Neuronal stem cell (in vitro differentiated cells): ENCODE results near the gene MYO1E.

Source experiments
- DNase-seq: peaks from one replicate; pipeline ENCODE4 v3.0.0-alpha.2; 2013; ENCODE audit warnings: low spot score
- H2AFZ ChIP-seq: one replicate; pipeline ENCODE4 v1.6.1; 2013; ENCODE audit warnings: mild to moderate bottlenecking, low read length, inconsistent platforms
- H2AK5ac ChIP-seq: 2 replicates; pipeline ENCODE4 v1.6.1; 2013; ENCODE audit warnings: low read depth, mild to moderate bottlenecking, inconsistent platforms, low read length, moderate library complexity, mixed read lengths
- H2BK120ac ChIP-seq: 2 replicates; pipeline ENCODE4 v1.6.1; 2013; ENCODE audit warnings: low read depth, mild to moderate bottlenecking, inconsistent platforms, low read length, moderate library complexity, mixed read lengths
- H2BK12ac ChIP-seq: one replicate; pipeline ENCODE4 v1.6.1; 2013; ENCODE audit warnings: low read length, inconsistent platforms
- H2BK15ac ChIP-seq: 2 replicates; pipeline ENCODE4 v1.6.1; 2013; ENCODE audit warnings: mild to moderate bottlenecking, low read length, inconsistent platforms, mixed read lengths
- H2BK5ac ChIP-seq: one replicate; pipeline ENCODE4 v1.6.1; 2013; ENCODE audit warnings: inconsistent platforms, mild to moderate bottlenecking, low read length, moderate library complexity
- H3K14ac ChIP-seq: one replicate; pipeline ENCODE4 v1.6.1; 2013; ENCODE audit warnings: low read length, inconsistent platforms
- H3K18ac ChIP-seq: 2 replicates; pipeline ENCODE4 v1.6.1; 2013; ENCODE audit warnings: low read length, inconsistent platforms
- H3K23ac ChIP-seq: 2 replicates; pipeline ENCODE4 v1.6.1; 2013; ENCODE audit warnings: low read depth, mild to moderate bottlenecking, mixed read lengths, low read length, inconsistent platforms; ENCODE audit not compliant: poor library complexity
- H3K27ac ChIP-seq: replicated peaks from 3 replicates; pipeline ENCODE4 v1.5.1; 2013; ENCODE audit warnings: low read length, inconsistent platforms
- H3K27me3 ChIP-seq, 3 experiments: 2 replicates each; pipeline ENCODE4 v1.6.1; 2013; ENCODE audit warnings: low read length in 3 of 3, mild to moderate bottlenecking in 2 of 3, inconsistent platforms in 1 of 3, low read depth in 1 of 3, mixed read lengths in 1 of 3, moderate library complexity in 1 of 3; ENCODE audit not compliant: control insufficient read depth in 3 of 3, insufficient read depth in 3 of 3
- H3K36me3 ChIP-seq, 2 donors: replicated peaks in 1 of 2; 2 replicates each; pipeline ENCODE4 v1.6.1; 2013; ENCODE audit warnings: low read length in 2 of 2; ENCODE audit not compliant: control insufficient read depth in 2 of 2, insufficient read depth in 2 of 2
- H3K4ac ChIP-seq: 2 replicates; pipeline ENCODE4 v1.6.1; 2013; ENCODE audit warnings: inconsistent platforms, mild to moderate bottlenecking, low read length, moderate library complexity
- H3K4me1 ChIP-seq, 2 donors: 1 replicate in 1 of 2; 2 replicates in 1 of 2; pipeline ENCODE4 v1.6.1; 2013; ENCODE audit warnings: low read length in 2 of 2, low read depth in 1 of 2; ENCODE audit not compliant: control insufficient read depth in 2 of 2, insufficient read depth in 1 of 2
- H3K4me2 ChIP-seq: one replicate; pipeline ENCODE4 v1.6.1; 2013; ENCODE audit warnings: mild to moderate bottlenecking, low read length, inconsistent platforms; ENCODE audit not compliant: insufficient read depth, poor library complexity, severe bottlenecking
- H3K4me3 ChIP-seq, 2 donors: 2 replicates each; pipeline ENCODE4 v1.5.1; 2013; ENCODE audit warnings: low read length in 2 of 2, mild to moderate bottlenecking in 2 of 2, inconsistent platforms in 1 of 2, moderate library complexity in 1 of 2
- H3K79me1 ChIP-seq: one replicate; pipeline ENCODE4 v1.6.1; 2013; ENCODE audit warnings: low read depth, mild to moderate bottlenecking, inconsistent platforms, low read length, moderate library complexity
- H3K9ac ChIP-seq: one replicate; pipeline ENCODE4 v1.6.1; 2013; ENCODE audit warnings: mild to moderate bottlenecking, low read depth, low read length, inconsistent platforms; ENCODE audit not compliant: poor library complexity
- H3K9me3 ChIP-seq, 2 donors: replicated peaks in 1 of 2; 2 replicates each; pipeline versions ENCODE3 to v1.6.1; 2013; ENCODE audit warnings: low read length in 2 of 2, mild to moderate bottlenecking in 2 of 2, inconsistent platforms in 1 of 2, low read depth in 1 of 2, mixed read lengths in 1 of 2, moderate library complexity in 1 of 2; ENCODE audit not compliant: control insufficient read depth in 2 of 2, insufficient read depth in 1 of 2
- H4K8ac ChIP-seq: one replicate; pipeline ENCODE4 v1.6.1; 2013; ENCODE audit warnings: low read depth, mild to moderate bottlenecking, inconsistent platforms, low read length, moderate library complexity
- H4K91ac ChIP-seq: one replicate; pipeline ENCODE4 v1.6.1; 2013; ENCODE audit warnings: low read length, low read depth, mild to moderate bottlenecking, inconsistent platforms; ENCODE audit not compliant: poor library complexity
- WGBS, 2 donors: extraction: QIAGEN DNeasy Blood & Tissue Kit; methylation state at CpG; one replicate each; pipeline ENCODE4 v1.1.7; 2013; ENCODE audit warnings: missing lambda C conversion rate in 2 of 2, mixed read lengths in 1 of 2; ENCODE audit not compliant: insufficient read length in 2 of 2, insufficient replicate concordance in 1 of 2; ENCODE audit errors: extremely low coverage in 2 of 2; 5-methylcytosine and 5-hydroxymethylcytosine counted together

The MYO1E gene

GRCh38 chr15:59379531-59379930, 6.9 kb upstream of the MYO1E start:
- H3K27me3 ChIP-seq, result no peaks in the 10 kb centered on the region

DNA sequence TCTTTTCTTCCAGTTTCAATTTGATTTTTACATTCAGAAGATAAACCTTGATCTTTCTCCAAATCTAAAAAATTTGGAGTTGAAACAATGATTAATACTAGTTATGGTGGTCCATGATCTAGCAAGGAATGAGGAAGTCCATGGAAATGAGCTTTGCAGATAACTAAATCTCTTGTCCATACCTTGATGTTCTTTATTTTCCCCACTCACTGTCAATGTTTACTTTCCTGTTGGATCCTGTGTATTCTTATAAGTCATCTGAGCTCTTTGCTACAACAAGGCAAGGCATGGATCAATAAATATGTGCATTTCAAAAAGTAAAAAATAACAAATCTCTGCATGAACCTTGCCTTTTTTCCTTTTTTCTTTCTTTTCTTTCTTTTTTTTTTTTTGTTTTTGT, 6.2 kb upstream of the MYO1E start:
- no peak overlapping the region for H3K4me3 ChIP-seq
- no peak overlapping the region for H3K27ac ChIP-seq
- no peak overlapping the region for H4K91ac ChIP-seq
- no peaks in the 10 kb centered on the region for H3K27me3 ChIP-seq
- H2BK12ac ChIP-seq, result no peak overlapping the region
- H3K4ac ChIP-seq, result no peak overlapping the region
- no peak overlapping the region for H3K18ac ChIP-seq
- H2BK5ac ChIP-seq, result no peak overlapping the region
- H3K79me1 ChIP-seq, result no peaks in the 10 kb centered on the region
- H3K14ac ChIP-seq, result no peak overlapping the region
- no peak overlapping the region for H2BK15ac ChIP-seq
- H3K9ac ChIP-seq, result no peak overlapping the region
- H3K9me3 ChIP-seq, result no peaks in the 10 kb centered on the region
- no peak for DNase-seq
- no peak overlapping the region for H2AFZ ChIP-seq
- no peaks in the 10 kb centered on the region for H3K36me3 ChIP-seq
- no peak overlapping the region for H2AK5ac ChIP-seq
- no peak overlapping the region for H3K4me2 ChIP-seq
- no peak overlapping the region for H2BK120ac ChIP-seq
- no peak overlapping the region for H4K8ac ChIP-seq
- H3K4me1 ChIP-seq, result peaks cover 0 to 7% of the 10 kb centered on the region in 2 donors
- no peak overlapping the region for H3K23ac ChIP-seq

More at GRCh38 chr15:59379531-59379930, 6.9 kb upstream of the MYO1E start:
- no peak overlapping the region for H3K9ac ChIP-seq
- no peak overlapping the region for H2AK5ac ChIP-seq
- no peak overlapping the region for H3K14ac ChIP-seq
- H2AFZ ChIP-seq, result no peak overlapping the region
- WGBS, 2 donors, result no CpG with 5 or more reads among the region's 1 CpG
- H2BK120ac ChIP-seq, result no peak overlapping the region
- no peak overlapping the region for H2BK12ac ChIP-seq
- H3K4me3 ChIP-seq, result no peak overlapping the region
- no peak overlapping the region for H2BK5ac ChIP-seq
- no peak overlapping the region for H4K91ac ChIP-seq
- H3K9me3 ChIP-seq, result no peaks in the 10 kb centered on the region
- H2BK15ac ChIP-seq, result no peak overlapping the region
- H4K8ac ChIP-seq, result no peak overlapping the region
- no peaks in the 10 kb centered on the region for H3K36me3 ChIP-seq
- H3K27ac ChIP-seq, result no peak overlapping the region
- H3K4ac ChIP-seq, result no peak overlapping the region
- no peaks in the 10 kb centered on the region for H3K79me1 ChIP-seq
- no peak overlapping the region for H3K23ac ChIP-seq
- H3K4me1 ChIP-seq, result peaks cover 0 to 7% of the 10 kb centered on the region in 2 donors
- no peak overlapping the region for H3K18ac ChIP-seq
- no peak for DNase-seq
- no peak overlapping the region for H3K4me2 ChIP-seq

DNA sequence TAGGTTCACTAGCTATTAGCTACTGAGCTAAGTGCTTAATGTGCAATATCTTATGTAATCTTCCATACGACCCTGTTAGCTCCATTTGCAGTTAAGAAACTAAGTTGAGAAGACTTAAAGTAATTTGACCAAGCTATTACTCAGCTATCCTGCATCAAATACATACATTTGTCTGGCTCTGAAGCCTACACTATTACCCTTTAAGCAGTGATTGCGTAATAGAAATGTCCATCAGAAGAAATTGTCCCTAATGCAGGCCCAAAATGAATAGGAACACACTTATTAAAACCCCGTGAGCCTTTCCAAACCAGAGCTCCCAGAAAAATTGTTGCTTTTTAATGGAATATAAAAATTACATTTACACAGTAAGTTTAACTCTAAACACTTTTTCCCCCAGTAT, 5.3 kb upstream of the MYO1E start:
- H2BK15ac ChIP-seq, result no peak overlapping the region
- no peak overlapping the region for H3K9ac ChIP-seq
- no peak overlapping the region for H3K27ac ChIP-seq
- no peaks in the 10 kb centered on the region for H3K27me3 ChIP-seq
- no peak overlapping the region for H2AFZ ChIP-seq
- no peaks in the 10 kb centered on the region for H3K79me1 ChIP-seq
- H4K8ac ChIP-seq, result no peak overlapping the region
- no peak overlapping the region for H2BK120ac ChIP-seq
- no CpG with 5 or more reads among the region's 3 CpGs for WGBS, 2 donors
- no peak overlapping the region for H3K4me3 ChIP-seq
- H2BK12ac ChIP-seq, result no peak overlapping the region
- no peak overlapping the region for H4K91ac ChIP-seq
- H3K9me3 ChIP-seq, result no peaks in the 10 kb centered on the region
- H3K36me3 ChIP-seq, result no peaks in the 10 kb centered on the region
- H3K4me2 ChIP-seq, result no peak overlapping the region
- peaks cover 0 to 7% of the 10 kb centered on the region in 2 donors for H3K4me1 ChIP-seq
- no peak overlapping the region for H3K18ac ChIP-seq
- H2BK5ac ChIP-seq, result no peak overlapping the region
- H3K4ac ChIP-seq, result no peak overlapping the region
- DNase-seq, result no peak
- no peak overlapping the region for H3K14ac ChIP-seq
- no peak overlapping the region for H3K23ac ChIP-seq
- no peak overlapping the region for H2AK5ac ChIP-seq

- no peaks in the 10 kb centered on the region for H3K27me3 ChIP-seq
These were observed 4.1 kb upstream of the MYO1E start for GRCh38 chr15:59376733-59377132.

More at GRCh38 chr15:59376733-59377132, 4.1 kb upstream of the MYO1E start:
- Histone ChIP-seq H3K9me3 (no peaks in the 10 kb centered on the region), H2BK5ac (no peak overlapping the region), H3K4me3 (no peak overlapping the region), H3K79me1 (no peaks in the 10 kb centered on the region), H2BK12ac (no peak overlapping the region), H2AK5ac (no peak overlapping the region), H3K4ac (no peak overlapping the region), H3K14ac (no peak overlapping the region), H3K27ac (no peak overlapping the region), H2BK15ac (no peak overlapping the region), H3K4me2 (no peak overlapping the region), H4K91ac (no peak overlapping the region), H3K18ac (no peak overlapping the region), H2BK120ac (no peak overlapping the region), H4K8ac (no peak overlapping the region), H2AFZ (no peak overlapping the region), H3K4me1 (peaks cover 0 to 7% of the 10 kb centered on the region in 2 donors), H3K9ac (no peak overlapping the region), H3K23ac (no peak overlapping the region), H3K36me3 (no peaks in the 10 kb centered on the region)
- WGBS, 2 donors, result no CpG with 5 or more reads among the region's 2 CpGs
- DNase-seq, result no peak
